Tibial nerve (tissue), 4 donors: ENCODE results near the gene CASTOR1. TPM values are rescaled to one million over a fixed set of nuclear protein-coding genes. Genes with fewer than 3 reads are reported as not detected.

Experiments used
- DNase-seq, 2 donors: peaks; one replicate each; pipeline ENCODE4 v3.0.0-alpha.2; 2019; ENCODE audit warnings: low spot score in 2 of 2
- H3K27ac ChIP-seq, 4 donors: fragments of 200-600 bp; sonication (generic) in 3 of 4; one replicate each; pipeline ENCODE4 v1.5.1; 2017 to 2019; ENCODE audit warnings: mild to moderate bottlenecking in 1 of 4
- H3K27me3 ChIP-seq, 2 donors: fragments of 200-600 bp; sonication (generic) in 1 of 2; one replicate each; pipeline versions ENCODE4 v1.5.1 to v1.6.0; 2017 to 2019
- H3K36me3 ChIP-seq, 3 donors: fragments of 200-600 bp; sonication (generic); one replicate each; pipeline ENCODE4 v1.5.1; 2018 to 2019
- H3K4me1 ChIP-seq, 4 donors: fragments of 200-600 bp; sonication (generic) in 3 of 4; one replicate each; pipeline ENCODE4 v1.5.1; 2017 to 2019
- H3K4me3 ChIP-seq, 4 donors: fragments of 200-600 bp; sonication (generic) in 3 of 4; one replicate each; pipeline ENCODE4 v1.5.1; 2017 to 2019; ENCODE audit warnings: mild to moderate bottlenecking in 1 of 4, moderate library complexity in 1 of 4
- H3K9me3 ChIP-seq, 4 donors: fragments of 200-600 bp; sonication (generic) in 3 of 4; one replicate each; pipeline ENCODE4 v1.5.1; 2017 to 2019
- CTCF ChIP-seq, 5 experiments: fragments of 200-600 bp in 3 of 5; fragments of 450-650 bp in 2 of 5; sonication (generic) in 3 of 5; IDR thresholded peaks; one replicate each; pipeline ENCODE4 v1.5.1; 2016 to 2019; ENCODE audit warnings: antibody characterized with exemption in 5 of 5, mild to moderate bottlenecking in 3 of 5, moderate library complexity in 2 of 5
- EP300 ChIP-seq, 2 donors: sonication (generic); formaldehyde crosslinking; IDR thresholded peaks; one replicate each; pipeline ENCODE4 v1.6.1; 2017; ENCODE audit warnings: antibody characterized with exemption in 2 of 2, mild to moderate bottlenecking in 1 of 2
- POLR2A ChIP-seq, 2 donors: fragments of 450-650 bp; IDR thresholded peaks; one replicate each; pipeline ENCODE4 v1.6.1; 2017; ENCODE audit warnings: antibody characterized with exemption in 2 of 2, mild to moderate bottlenecking in 2 of 2, moderate library complexity in 2 of 2
- WGBS, 2 donors: methylation state at CpG; one replicate each; pipeline ENCODE4 v1.1.5; 2018; 5-methylcytosine and 5-hydroxymethylcytosine counted together
- total RNA-seq, 4 donors: library from RNA; depleted of rRNA; stranded (reverse); fragments of >200 nt; gene quantifications; one replicate each; pipeline ENCODE4 v1.1.0, GENCODE V29; 2016

CASTOR1 gene
- total RNA-seq, 4 donors from 2014 or later, result 38.7 to 57.9 (median 45.3) TPM

GRCh38 chr22:30301995-30302809 is 12.9 kb upstream of the CASTOR1 start:
- peaks cover 0 to 96% (median 72%) of the 10 kb centered on the region in 4 donors for H3K4me1 ChIP-seq
- H3K9me3 ChIP-seq, result no peaks in the 10 kb centered on the region
- WGBS, 2 donors, result 41 to 54% methylated on average over 7 to 9 of the region's 9 CpGs
- DNase-seq, result no peak
- TF ChIP-seq CTCF (IDR thresholded peaks at IDR 0.05) (no peak), EP300 (IDR thresholded peaks at IDR 0.05) (peak in 1 of 2 donors; percentile 70), POLR2A (IDR thresholded peaks at IDR 0.05) (no peak)
- no peaks in the 10 kb centered on the region for H3K27me3 ChIP-seq
- no peak overlapping the region for H3K4me3 ChIP-seq
- H3K36me3 ChIP-seq, result peaks cover 0 to 56% (median 12%) of the 10 kb centered on the region in 3 donors
- H3K27ac ChIP-seq, result peak overlapping the region; percentile 48 to 88 (median 82)

- DNase-seq, result no peak
- 87 to 92% methylated on average over 12 to 13 of the region's 13 CpGs for WGBS, 2 donors
- H3K4me1 ChIP-seq, result peaks cover 0 to 76% (median 43%) of the 10 kb centered on the region in 4 donors
- TF ChIP-seq EP300 (IDR thresholded peaks at IDR 0.05), result no peak
- peak overlapping the region in 1 of 4 donors; percentile 83 for H3K27ac ChIP-seq
- no peaks in the 10 kb centered on the region for H3K9me3 ChIP-seq
- H3K4me3 ChIP-seq, result no peak overlapping the region
- peaks cover 0 to 85% (median 12%) of the 10 kb centered on the region in 3 donors for H3K36me3 ChIP-seq
- no peaks in the 10 kb centered on the region for H3K27me3 ChIP-seq
Measured at GRCh38 chr22:30299322-30299721, 10.0 kb upstream of the CASTOR1 start.

- Histone ChIP-seq H3K27me3 (no peaks in the 10 kb centered on the region), H3K27ac (peak overlapping the region in 3 of 4 donors; percentile 42 to 83 (median 54)), H3K4me3 (no peak overlapping the region), H3K4me1 (peaks cover 0 to 74% (median 32%) of the 10 kb centered on the region in 4 donors), H3K36me3 (peaks cover 0 to 96% (median 22%) of the 10 kb centered on the region in 3 donors), H3K9me3 (no peaks in the 10 kb centered on the region)
- DNase-seq, result no peak
- TF ChIP-seq EP300 (IDR thresholded peaks at IDR 0.05) (no peak), CTCF (IDR thresholded peaks at IDR 0.05) (no peak), POLR2A (IDR thresholded peaks at IDR 0.05) (no peak)
- WGBS, 2 donors, result 77 to 81% methylated on average over 9 of the region's 9 CpGs
Measured at GRCh38 chr22:30297991-30298701, 8.8 kb upstream of the CASTOR1 start.

- H3K27ac ChIP-seq, result peak overlapping the region in 2 of 4 donors; percentile 16 to 34
- TF ChIP-seq CTCF (IDR thresholded peaks at IDR 0.05) (no peak), POLR2A (IDR thresholded peaks at IDR 0.05) (no peak), EP300 (IDR thresholded peaks at IDR 0.05) (no peak)
- no peaks in the 10 kb centered on the region for H3K9me3 ChIP-seq
- peaks cover 0 to 100% (median 27%) of the 10 kb centered on the region in 3 donors for H3K36me3 ChIP-seq
- H3K4me1 ChIP-seq, result peaks cover 0 to 74% (median 27%) of the 10 kb centered on the region in 4 donors
- 84 to 89% methylated on average over 11 of the region's 11 CpGs for WGBS, 2 donors
- H3K27me3 ChIP-seq, result no peaks in the 10 kb centered on the region
- H3K4me3 ChIP-seq, result no peak overlapping the region
- no peak for DNase-seq
Measured at GRCh38 chr22:30297276-30297990, 8.1 kb upstream of the CASTOR1 start.

- H3K4me1 ChIP-seq, result peaks cover 0 to 74% (median 27%) of the 10 kb centered on the region in 4 donors
- H3K27me3 ChIP-seq, result no peaks in the 10 kb centered on the region
- 87 to 89% methylated on average over 3 of the region's 3 CpGs for WGBS, 2 donors
- TF ChIP-seq EP300 (IDR thresholded peaks at IDR 0.05) (no peak), CTCF (IDR thresholded peaks at IDR 0.05) (no peak), POLR2A (IDR thresholded peaks at IDR 0.05) (no peak)
- H3K36me3 ChIP-seq, result peaks cover 0 to 100% (median 27%) of the 10 kb centered on the region in 3 donors
- peak overlapping the region in 2 of 4 donors; percentile 16 to 34 for H3K27ac ChIP-seq
- no peak overlapping the region for H3K4me3 ChIP-seq
- DNase-seq, result no peak
- no peaks in the 10 kb centered on the region for H3K9me3 ChIP-seq
Measured at GRCh38 chr22:30296833-30297232, 7.5 kb upstream of the CASTOR1 start.
